A673 (cell line): ENCODE data around the gene SMIM41.

ENCODE experiments used
- EZH2 ChIP-seq: fragments of 200-600 bp; sonication (generic); IDR thresholded peaks from 2 replicates; pipeline ENCODE4 v1.6.1; 2017; ENCODE audit warnings: borderline replicate concordance, low read depth, mild to moderate bottlenecking, mixed read lengths, antibody characterized with exemption, low read length; ENCODE audit not compliant: poor library complexity, severe bottlenecking
- TF ChIP-seq, protein P1 (sequence below): fragments of 300-800, 200-600 bp; sonication (generic); conservative IDR thresholded peaks from 2 replicates; pipeline ENCODE4 v1.5.1; 2017; ENCODE audit warnings: low read depth, mild to moderate bottlenecking, antibody characterized with exemption, low read length, moderate library complexity, mixed read lengths

DNA sequence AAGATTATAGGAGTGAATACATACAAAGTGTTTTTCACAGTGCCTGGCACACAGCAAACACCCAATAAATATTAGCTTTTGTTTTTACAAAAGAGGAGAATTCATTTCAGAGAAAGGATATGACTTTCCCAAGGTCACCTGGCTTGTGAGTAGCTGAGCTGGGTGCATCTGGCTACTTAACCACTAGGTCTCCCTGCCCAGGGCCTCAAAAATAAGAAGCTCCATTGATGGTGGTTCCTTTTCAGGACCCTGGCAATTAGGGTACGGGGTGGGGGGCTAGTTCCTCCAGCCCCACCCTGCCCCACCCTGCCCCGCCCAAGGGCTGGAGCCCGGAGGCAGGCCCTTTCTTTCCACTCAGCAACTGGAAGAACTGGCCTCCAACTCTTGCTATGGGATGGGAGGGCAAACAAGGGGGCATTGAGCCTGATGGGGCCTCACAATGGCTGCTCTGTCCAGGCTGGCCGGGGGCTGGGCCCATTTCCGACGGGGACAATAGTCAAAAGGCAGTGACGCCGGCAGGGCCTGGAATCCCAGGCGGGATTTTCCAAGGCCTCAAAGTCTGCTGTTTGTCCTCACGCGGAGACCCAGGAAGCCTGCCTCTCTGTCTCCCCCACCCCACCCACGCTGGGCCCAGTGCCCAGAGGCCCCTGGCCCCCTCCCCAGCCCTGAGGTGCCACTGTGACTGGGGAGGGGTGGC, 17.9 kb upstream of the SMIM41 start:
- TF ChIP-seq, protein P1, sequence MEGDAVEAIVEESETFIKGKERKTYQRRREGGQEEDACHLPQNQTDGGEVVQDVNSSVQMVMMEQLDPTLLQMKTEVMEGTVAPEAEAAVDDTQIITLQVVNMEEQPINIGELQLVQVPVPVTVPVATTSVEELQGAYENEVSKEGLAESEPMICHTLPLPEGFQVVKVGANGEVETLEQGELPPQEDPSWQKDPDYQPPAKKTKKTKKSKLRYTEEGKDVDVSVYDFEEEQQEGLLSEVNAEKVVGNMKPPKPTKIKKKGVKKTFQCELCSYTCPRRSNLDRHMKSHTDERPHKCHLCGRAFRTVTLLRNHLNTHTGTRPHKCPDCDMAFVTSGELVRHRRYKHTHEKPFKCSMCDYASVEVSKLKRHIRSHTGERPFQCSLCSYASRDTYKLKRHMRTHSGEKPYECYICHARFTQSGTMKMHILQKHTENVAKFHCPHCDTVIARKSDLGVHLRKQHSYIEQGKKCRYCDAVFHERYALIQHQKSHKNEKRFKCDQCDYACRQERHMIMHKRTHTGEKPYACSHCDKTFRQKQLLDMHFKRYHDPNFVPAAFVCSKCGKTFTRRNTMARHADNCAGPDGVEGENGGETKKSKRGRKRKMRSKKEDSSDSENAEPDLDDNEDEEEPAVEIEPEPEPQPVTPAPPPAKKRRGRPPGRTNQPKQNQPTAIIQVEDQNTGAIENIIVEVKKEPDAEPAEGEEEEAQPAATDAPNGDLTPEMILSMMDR, result no peak
- TF ChIP-seq EZH2, result no peak
